ENCODE measurements around the gene NUBPL. TPM values are rescaled to one million over a fixed set of nuclear protein-coding genes. Genes with fewer than 3 reads are reported as not detected.

Gene NUBPL
- polyA plus RNA-seq, 1 donor (not counting 4 experiments of a cell fraction or from before 2014, with no cell fraction given) = 18.8 TPM

GRCh38 chr14:31758941-31759340 lies 197.7 kb downstream of the NUBPL start:
- H3K9ac ChIP-seq (ENCODE audit: control insufficient read depth, extremely low read depth, insufficient read depth, low read length) = no peak overlapping the region
- no peaks in the 10 kb centered on the region for H3K27me3 ChIP-seq (ENCODE audit: control insufficient read depth, extremely low read depth, insufficient read depth, low read length)
- DNase-seq (ENCODE audit: low read depth, low spot score) = no peak
- no peaks in the 10 kb centered on the region for H3K4me1 ChIP-seq (ENCODE audit: control insufficient read depth, extremely low read depth, insufficient read depth, low read length)
- no peak for FAIRE-seq
- H4K20me1 ChIP-seq (ENCODE audit: control insufficient read depth, extremely low read depth, insufficient read depth, low read length) = no peaks in the 10 kb centered on the region
- no peak for TF ChIP-seq EZH2 (IDR thresholded peaks at IDR 0.05; ENCODE audit: low read length)
- dilution Hi-C loops (cut with MboI; ENCODE audit: extremely low pct_ligation_motif_present, low sequenced_read_pairs) = no loop called here
- H3K9me1 ChIP-seq (ENCODE audit: control insufficient read depth, extremely low read depth, insufficient read depth, low read length) = no peaks in the 10 kb centered on the region
- no peak overlapping the region for H2AFZ ChIP-seq (ENCODE audit: control insufficient read depth, low read length)
- no peaks in the 10 kb centered on the region for H3K79me2 ChIP-seq (ENCODE audit: control insufficient read depth, insufficient read depth, low read length)
- no peak overlapping the region for H3K4me3 ChIP-seq (ENCODE audit: control insufficient read depth in 2 of 3, extremely low read depth in 1 of 3, insufficient read depth in 2 of 3, low read depth in 1 of 3, low read length in 3 of 3)
- H3K9me3 ChIP-seq (ENCODE audit: control insufficient read depth, low read depth, low read length) = no peaks in the 10 kb centered on the region
- H3K27ac ChIP-seq (ENCODE audit: control insufficient read depth, insufficient read depth, low read length) = no peak overlapping the region
- H3K36me3 ChIP-seq (ENCODE audit: control insufficient read depth in 2 of 2, extremely low read depth in 1 of 2, insufficient read depth in 2 of 2, low read length in 2 of 2) = no peaks in the 10 kb centered on the region
- no peak overlapping the region for H3K4me2 ChIP-seq (ENCODE audit: control insufficient read depth, extremely low read depth, insufficient read depth, low read depth, low read length)

GRCh38 chr14:31760277-31760676 lies 199.1 kb downstream of the NUBPL start:
- Histone ChIP-seq H3K79me2 (ENCODE audit: control insufficient read depth, insufficient read depth, low read length) (no peaks in the 10 kb centered on the region), H3K9me3 (ENCODE audit: control insufficient read depth, low read depth, low read length) (no peaks in the 10 kb centered on the region), H3K4me2 (ENCODE audit: control insufficient read depth, extremely low read depth, insufficient read depth, low read depth, low read length) (no peak overlapping the region), H3K9ac (ENCODE audit: control insufficient read depth, extremely low read depth, insufficient read depth, low read length) (no peak overlapping the region), H3K36me3 (ENCODE audit: control insufficient read depth in 2 of 2, extremely low read depth in 1 of 2, insufficient read depth in 2 of 2, low read length in 2 of 2) (no peaks in the 10 kb centered on the region), H2AFZ (ENCODE audit: control insufficient read depth, low read length) (no peak overlapping the region), H3K9me1 (ENCODE audit: control insufficient read depth, extremely low read depth, insufficient read depth, low read length) (no peaks in the 10 kb centered on the region), H3K27me3 (ENCODE audit: control insufficient read depth, extremely low read depth, insufficient read depth, low read length) (no peaks in the 10 kb centered on the region), H4K20me1 (ENCODE audit: control insufficient read depth, extremely low read depth, insufficient read depth, low read length) (no peaks in the 10 kb centered on the region), H3K4me1 (ENCODE audit: control insufficient read depth, extremely low read depth, insufficient read depth, low read length) (no peaks in the 10 kb centered on the region), H3K4me3 (ENCODE audit: control insufficient read depth in 2 of 3, extremely low read depth in 1 of 3, insufficient read depth in 2 of 3, low read depth in 1 of 3, low read length in 3 of 3) (no peak overlapping the region), H3K27ac (ENCODE audit: control insufficient read depth, insufficient read depth, low read length) (no peak overlapping the region)
- no peak for FAIRE-seq
- TF ChIP-seq EZH2 (IDR thresholded peaks at IDR 0.05; ENCODE audit: low read length) = no peak
- no peak for TF ChIP-seq CTCF (optimal IDR thresholded peaks at IDR 0.05 in 1 of 3, IDR thresholded peaks at IDR 0.05 in 1 of 3, conservative IDR thresholded peaks at IDR 0.05 in 1 of 3; ENCODE audit: extremely low read depth in 1 of 3, insufficient read depth in 2 of 3, low read length in 3 of 3)
- dilution Hi-C loops (cut with MboI; ENCODE audit: extremely low pct_ligation_motif_present, low sequenced_read_pairs) = no loop called here
- no peak for DNase-seq (ENCODE audit: low read depth, low spot score)

GRCh38 chr14:31761325-31761724 lies 200.1 kb downstream of the NUBPL start:
- no peak overlapping the region for H3K4me2 ChIP-seq (ENCODE audit: control insufficient read depth, extremely low read depth, insufficient read depth, low read depth, low read length)
- H3K9ac ChIP-seq (ENCODE audit: control insufficient read depth, extremely low read depth, insufficient read depth, low read length) = no peak overlapping the region
- H3K36me3 ChIP-seq (ENCODE audit: control insufficient read depth in 2 of 2, extremely low read depth in 1 of 2, insufficient read depth in 2 of 2, low read length in 2 of 2) = no peaks in the 10 kb centered on the region
- no peak overlapping the region for H3K27ac ChIP-seq (ENCODE audit: control insufficient read depth, insufficient read depth, low read length)
- dilution Hi-C loops (cut with MboI; ENCODE audit: extremely low pct_ligation_motif_present, low sequenced_read_pairs) = no loop called here
- no peaks in the 10 kb centered on the region for H3K9me3 ChIP-seq (ENCODE audit: control insufficient read depth, low read depth, low read length)
- H3K9me1 ChIP-seq (ENCODE audit: control insufficient read depth, extremely low read depth, insufficient read depth, low read length) = no peaks in the 10 kb centered on the region
- FAIRE-seq (no peak), DNase-seq (ENCODE audit: low read depth, low spot score) (no peak)
- H3K4me1 ChIP-seq (ENCODE audit: control insufficient read depth, extremely low read depth, insufficient read depth, low read length) = no peaks in the 10 kb centered on the region
- no peaks in the 10 kb centered on the region for H3K79me2 ChIP-seq (ENCODE audit: control insufficient read depth, insufficient read depth, low read length)
- H2AFZ ChIP-seq (ENCODE audit: control insufficient read depth, low read length) = no peak overlapping the region
- no peak for TF ChIP-seq EZH2 (IDR thresholded peaks at IDR 0.05; ENCODE audit: low read length)
- TF ChIP-seq CTCF (optimal IDR thresholded peaks at IDR 0.05 in 1 of 3, IDR thresholded peaks at IDR 0.05 in 1 of 3, conservative IDR thresholded peaks at IDR 0.05 in 1 of 3; ENCODE audit: extremely low read depth in 1 of 3, insufficient read depth in 2 of 3, low read length in 3 of 3) = no peak
- no peaks in the 10 kb centered on the region for H4K20me1 ChIP-seq (ENCODE audit: control insufficient read depth, extremely low read depth, insufficient read depth, low read length)
- no peak overlapping the region for H3K4me3 ChIP-seq (ENCODE audit: control insufficient read depth in 2 of 3, extremely low read depth in 1 of 3, insufficient read depth in 2 of 3, low read depth in 1 of 3, low read length in 3 of 3)
- H3K27me3 ChIP-seq (ENCODE audit: control insufficient read depth, extremely low read depth, insufficient read depth, low read length) = no peaks in the 10 kb centered on the region
